ENCODE data around the gene KIF1A. TPM values are rescaled to one million over a fixed set of nuclear protein-coding genes. Genes with fewer than 3 reads are reported as not detected.
A peak's percentile ranks its signal among the peaks of the same experiment; 100 is the strongest.

KIF1A gene
- total and polyA plus RNA-seq, 2 donors from 2014 or later, result 0.54 to 0.58 TPM

DNA sequence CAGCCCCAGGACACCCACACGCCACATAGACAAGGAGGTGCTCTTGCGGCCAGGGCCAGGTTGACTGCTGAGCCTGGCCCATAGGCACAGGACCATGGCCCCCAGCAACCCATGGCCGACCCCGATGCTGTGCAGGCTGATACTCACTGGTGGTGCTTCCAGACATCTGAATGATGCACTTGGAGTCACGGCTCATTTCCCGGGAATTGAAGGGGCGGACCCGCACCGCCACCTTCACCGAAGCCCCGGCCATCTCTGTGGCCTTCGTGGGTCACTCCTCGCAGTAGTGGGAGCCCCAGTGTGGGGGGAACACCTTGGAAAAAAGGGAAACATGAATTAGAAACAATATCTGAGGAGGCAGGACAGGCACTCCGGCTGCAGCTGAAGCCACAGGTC lies 22.5 kb downstream of the KIF1A start:
- FAIRE-seq, result no peak
- no peak for TF ChIP-seq CTCF (IDR thresholded peaks at IDR 0.05; ENCODE audit: borderline replicate concordance, extremely low read depth, insufficient read depth)
- intact Hi-C loops (cut with DNase I), result no loop called here

DNA sequence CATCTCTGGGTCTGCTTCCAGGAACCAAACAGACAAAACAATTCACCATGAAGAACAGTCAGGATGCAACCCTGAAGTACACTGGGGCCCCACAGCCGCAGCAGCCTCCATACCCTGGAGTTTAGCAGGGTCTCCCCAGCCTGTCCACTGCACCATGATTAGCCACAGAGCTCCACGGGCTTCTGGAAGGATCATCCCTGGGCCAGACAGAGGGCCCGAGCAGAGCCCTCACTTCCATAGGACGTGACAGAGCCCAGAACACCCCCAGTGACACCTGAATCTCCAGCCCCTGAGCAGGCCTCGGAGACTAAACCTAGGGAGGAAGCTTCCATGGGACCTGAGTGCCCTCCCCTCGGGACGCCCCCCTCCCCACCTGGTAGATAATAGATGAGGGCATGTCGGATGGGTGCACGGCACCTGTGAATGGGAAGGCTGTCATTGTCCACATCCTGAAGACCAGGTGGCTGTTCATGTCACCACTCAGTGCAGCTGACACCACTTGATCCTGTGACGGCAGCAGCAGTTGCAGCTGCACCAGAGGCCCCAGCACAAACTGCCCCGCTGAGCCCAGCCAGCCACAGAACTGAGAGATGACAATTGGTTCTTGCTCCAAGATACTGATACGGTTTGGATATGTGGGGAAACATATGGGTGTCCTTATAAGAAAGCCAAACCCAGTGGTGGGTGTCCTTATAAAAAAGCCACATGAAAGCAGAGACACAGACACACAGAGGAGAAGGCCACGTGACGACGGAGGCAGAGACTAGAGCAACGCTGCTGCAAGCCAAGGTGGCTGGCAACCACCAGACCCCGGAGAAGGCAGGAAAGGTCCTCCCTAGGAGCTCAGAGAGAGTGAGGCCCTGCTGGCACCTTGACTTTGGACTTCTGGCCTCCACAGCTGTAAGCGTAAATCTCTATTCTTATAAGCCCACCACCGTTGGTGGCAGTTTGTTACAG lies 23.2 kb downstream of the KIF1A start:
- H3K4me1 ChIP-seq (ENCODE audit: control insufficient read depth in 2 of 3, insufficient read depth in 2 of 3, low read depth in 1 of 3, low read length in 3 of 3), result peaks cover 0 to 3% (median 0%) of the 10 kb centered on the region in 3 donors
- peak in 1 of 5 donors; percentile 43 for DNase-seq

More for the DNA sequence above, 22.5 kb downstream of the KIF1A start:
- Histone ChIP-seq H3K4me3 (ENCODE audit: low read length in 3 of 3) (no peak overlapping the region), H3K9me3 (ENCODE audit: control insufficient read depth in 2 of 3, insufficient read depth in 1 of 3, low read length in 3 of 3) (peaks cover 0 to 3% (median 0%) of the 10 kb centered on the region in 3 donors), H3K36me3 (ENCODE audit: control insufficient read depth in 2 of 3, insufficient read depth in 3 of 3, low read length in 3 of 3) (no peaks in the 10 kb centered on the region), H3K27ac (ENCODE audit: low read depth in 2 of 2, low read length in 2 of 2) (no peak overlapping the region), H3K4me1 (ENCODE audit: control insufficient read depth in 2 of 3, insufficient read depth in 2 of 3, low read depth in 1 of 3, low read length in 3 of 3) (peaks cover 0 to 3% (median 0%) of the 10 kb centered on the region in 3 donors), H3K27me3 (ENCODE audit: control insufficient read depth, insufficient read depth, low read length) (no peaks in the 10 kb centered on the region), H3K9ac (ENCODE audit: low read length in 3 of 3) (no peak overlapping the region)
- peak in 4 of 5 donors; percentile 21 to 56 (median 53) for DNase-seq

GRCh38 chr2:240795916-240796510 lies 24.0 kb downstream of the KIF1A start:
- no peak overlapping the region for H3K4me3 ChIP-seq (ENCODE audit: low read length in 3 of 3)
- intact Hi-C loops (cut with DNase I), result no loop called here
- H3K9me3 ChIP-seq (ENCODE audit: control insufficient read depth in 2 of 3, insufficient read depth in 1 of 3, low read length in 3 of 3), result no peaks in the 10 kb centered on the region
- peaks cover 0 to 3% (median 0%) of the 10 kb centered on the region in 3 donors for H3K4me1 ChIP-seq (ENCODE audit: control insufficient read depth in 2 of 3, insufficient read depth in 2 of 3, low read depth in 1 of 3, low read length in 3 of 3)
- FAIRE-seq (no peak), DNase-seq (peak in 2 of 5 donors; percentile 34 to 35)
- no peak for TF ChIP-seq CTCF (IDR thresholded peaks at IDR 0.05; ENCODE audit: borderline replicate concordance, extremely low read depth, insufficient read depth)
- H3K36me3 ChIP-seq (ENCODE audit: control insufficient read depth in 2 of 3, insufficient read depth in 3 of 3, low read length in 3 of 3), result no peaks in the 10 kb centered on the region
- H3K27ac ChIP-seq (ENCODE audit: low read depth in 2 of 2, low read length in 2 of 2), result no peak overlapping the region
- H3K9ac ChIP-seq (ENCODE audit: low read length in 3 of 3), result no peak overlapping the region
- no peaks in the 10 kb centered on the region for H3K27me3 ChIP-seq (ENCODE audit: control insufficient read depth, insufficient read depth, low read length)

More for the DNA sequence above, 23.2 kb downstream of the KIF1A start:
- no peak for FAIRE-seq
- intact Hi-C loops (cut with DNase I), result no loop called here
- no peak for TF ChIP-seq CTCF (IDR thresholded peaks at IDR 0.05; ENCODE audit: borderline replicate concordance, extremely low read depth, insufficient read depth)
- no peaks in the 10 kb centered on the region for H3K36me3 ChIP-seq (ENCODE audit: control insufficient read depth in 2 of 3, insufficient read depth in 3 of 3, low read length in 3 of 3)
- no peak overlapping the region for H3K4me3 ChIP-seq (ENCODE audit: low read length in 3 of 3)
- H3K27ac ChIP-seq (ENCODE audit: low read depth in 2 of 2, low read length in 2 of 2), result no peak overlapping the region
- no peaks in the 10 kb centered on the region for H3K27me3 ChIP-seq (ENCODE audit: control insufficient read depth, insufficient read depth, low read length)
- peaks cover 0 to 3% (median 0%) of the 10 kb centered on the region in 3 donors for H3K9me3 ChIP-seq (ENCODE audit: control insufficient read depth in 2 of 3, insufficient read depth in 1 of 3, low read length in 3 of 3)
- no peak overlapping the region for H3K9ac ChIP-seq (ENCODE audit: low read length in 3 of 3)
